Upper lobe of right lung (tissue), 1 donor: ENCODE results near the gene SPATA16. TPM values are rescaled to one million over a fixed set of nuclear protein-coding genes. Genes with fewer than 3 reads are reported as not detected.
"Not testable (repeated sequence)": the region's sequence is repeated elsewhere in the genome, so short reads cannot be mapped to it uniquely, and the experiment has no call there.

ENCODE experiments used
- ATAC-seq: fragments of 200-7000 bp; cut with Tn5 transposase; one replicate; pipeline ENCODE4 v1.9.1; 2020; ENCODE audit warnings: mild to moderate bottlenecking, moderate library complexity
- DNase-seq: peaks from one replicate; pipeline ENCODE4 v3.0.0-alpha.2; 2020
- H3K27ac ChIP-seq: fragments of 200-600 bp; one replicate; pipeline ENCODE4 v1.8.0; 2022
- H3K27me3 ChIP-seq: fragments of 200-600 bp; one replicate; pipeline ENCODE4 v1.8.0; 2022; ENCODE audit warnings: mild to moderate bottlenecking
- H3K36me3 ChIP-seq: fragments of 200-600 bp; one replicate; pipeline ENCODE4 v1.8.0; 2022
- H3K4me1 ChIP-seq: fragments of 200-600 bp; one replicate; pipeline ENCODE4 v1.8.0; 2022
- H3K4me3 ChIP-seq: fragments of 200-600 bp; one replicate; pipeline ENCODE4 v1.8.0; 2022; ENCODE audit warnings: mild to moderate bottlenecking
- H3K9me3 ChIP-seq: fragments of 200-600 bp; one replicate; pipeline ENCODE4 v1.8.0; 2022
- CTCF ChIP-seq: fragments of 200-600 bp; IDR thresholded peaks from one replicate; pipeline ENCODE4 v1.8.0; 2022; ENCODE audit warnings: antibody characterized with exemption
- intact Hi-C: fragments of 100-400 bp; cut with DNase I; formaldehyde crosslinking; loops from one replicate; pipeline ENCODE4 v1.11.0; 2022
- total RNA-seq: library from RNA; stranded (reverse); fragmentation: NEBNext Ultra II Directional; extraction: Animal tissue kit (Norgen Biotek cat#: 25700); gene quantifications from one replicate; pipeline ENCODE4 v1.2.1, GENCODE V29; 2021
- donor health status: DM: no; HTN: yes; CAD: no; lungs with severe emphysema.

The SPATA16 gene
- total RNA-seq, 1 donor from 2014 or later: not detected

- intact Hi-C loops: no loop called here
- no peak for ATAC-seq
- Histone ChIP-seq H3K4me3 (no peak overlapping the region), H3K27me3 (no peaks in the 10 kb centered on the region), H3K36me3 (no peaks in the 10 kb centered on the region), H3K27ac (no peak overlapping the region), H3K4me1 (no peaks in the 10 kb centered on the region), H3K9me3 (no peaks in the 10 kb centered on the region)
- DNase-seq: no peak
- TF ChIP-seq CTCF: no peak
Observed at GRCh38 chr3:173025941-173026340, 115.1 kb downstream of the SPATA16 start.

GRCh38 chr3:173021547-173022185, 119.4 kb downstream of the SPATA16 start:
- Histone ChIP-seq H3K36me3 (no peaks in the 10 kb centered on the region), H3K27ac (no peak overlapping the region), H3K4me3 (no peak overlapping the region), H3K4me1 (no peaks in the 10 kb centered on the region), H3K9me3 (no peaks in the 10 kb centered on the region), H3K27me3 (no peaks in the 10 kb centered on the region)
- ATAC-seq: no peak
- TF ChIP-seq CTCF: no peak
- no peak for DNase-seq
- intact Hi-C loops: no loop called here

GRCh38 chr3:173020128-173020527, 120.9 kb downstream of the SPATA16 start:
- intact Hi-C loops, H3K36me3 ChIP-seq, H3K27me3 ChIP-seq, H3K4me3 ChIP-seq, DNase-seq, H3K9me3 ChIP-seq, H3K27ac ChIP-seq, H3K4me1 ChIP-seq, ATAC-seq: not testable (repeated sequence)

GRCh38 chr3:173019378-173019777, 121.7 kb downstream of the SPATA16 start:
- Histone ChIP-seq H3K36me3 (no peaks in the 10 kb centered on the region), H3K9me3 (no peaks in the 10 kb centered on the region), H3K4me1 (no peaks in the 10 kb centered on the region), H3K27ac (no peak overlapping the region), H3K27me3 (no peaks in the 10 kb centered on the region), H3K4me3 (no peak overlapping the region)
- TF ChIP-seq CTCF: no peak
- no peak for DNase-seq
- intact Hi-C loops: no loop called here
- ATAC-seq: no peak

- H3K27me3 ChIP-seq: no peaks in the 10 kb centered on the region
- H3K36me3 ChIP-seq: no peaks in the 10 kb centered on the region
- H3K27ac ChIP-seq: no peak overlapping the region
- DNase-seq (no peak), ATAC-seq (no peak)
- TF ChIP-seq CTCF: no peak
- no peak overlapping the region for H3K4me3 ChIP-seq
- intact Hi-C loops: no loop called here
- H3K4me1 ChIP-seq: no peaks in the 10 kb centered on the region
- no peaks in the 10 kb centered on the region for H3K9me3 ChIP-seq
Observed at GRCh38 chr3:173018758-173019157, 122.3 kb downstream of the SPATA16 start.

GRCh38 chr3:173013219-173013832, 127.7 kb downstream of the SPATA16 start:
- intact Hi-C loops: no loop called here
- H3K36me3 ChIP-seq: no peaks in the 10 kb centered on the region
- H3K27me3 ChIP-seq: no peaks in the 10 kb centered on the region
- no peak for TF ChIP-seq CTCF
- ATAC-seq (no peak), DNase-seq (no peak)
- H3K27ac ChIP-seq: no peak overlapping the region
- no peaks in the 10 kb centered on the region for H3K9me3 ChIP-seq
- no peak overlapping the region for H3K4me3 ChIP-seq
- no peaks in the 10 kb centered on the region for H3K4me1 ChIP-seq
